H7 (cell line): ENCODE results near the gene GALNTL6. TPM values are rescaled to one million over a fixed set of nuclear protein-coding genes. Genes with fewer than 3 reads are reported as not detected.

Experiments used
- DNase-seq: peaks from one replicate; pipeline ENCODE4 v3.0.0; 2012
- H3K27me3 ChIP-seq: 2 replicates; pipeline ENCODE4 v1.6.0; 2011; ENCODE audit warnings: mild to moderate bottlenecking, low read length; ENCODE audit not compliant: control insufficient read depth, insufficient read depth
- H3K36me3 ChIP-seq: replicated peaks from 2 replicates; pipeline ENCODE4 v1.5.1; 2011; ENCODE audit warnings: low read length; ENCODE audit not compliant: control insufficient read depth, insufficient read depth
- H3K4me3 ChIP-seq: 2 replicates; pipeline ENCODE4 v1.5.1; 2011; ENCODE audit warnings: low read depth, mild to moderate bottlenecking, control low read depth, low read length, moderate library complexity; ENCODE audit not compliant: insufficient read depth
- total RNA-seq: library from RNA; depleted of rRNA; stranded (reverse); fragments of >200 nt; shearing (Covaris generic); gene quantifications from 2 replicates; pipeline ENCODE4 v1.2.3, GENCODE V29; 2014; rRNA removed

The GALNTL6 gene
- 0.22 and 0.24 TPM in 2 replicates for total RNA-seq

DNA sequence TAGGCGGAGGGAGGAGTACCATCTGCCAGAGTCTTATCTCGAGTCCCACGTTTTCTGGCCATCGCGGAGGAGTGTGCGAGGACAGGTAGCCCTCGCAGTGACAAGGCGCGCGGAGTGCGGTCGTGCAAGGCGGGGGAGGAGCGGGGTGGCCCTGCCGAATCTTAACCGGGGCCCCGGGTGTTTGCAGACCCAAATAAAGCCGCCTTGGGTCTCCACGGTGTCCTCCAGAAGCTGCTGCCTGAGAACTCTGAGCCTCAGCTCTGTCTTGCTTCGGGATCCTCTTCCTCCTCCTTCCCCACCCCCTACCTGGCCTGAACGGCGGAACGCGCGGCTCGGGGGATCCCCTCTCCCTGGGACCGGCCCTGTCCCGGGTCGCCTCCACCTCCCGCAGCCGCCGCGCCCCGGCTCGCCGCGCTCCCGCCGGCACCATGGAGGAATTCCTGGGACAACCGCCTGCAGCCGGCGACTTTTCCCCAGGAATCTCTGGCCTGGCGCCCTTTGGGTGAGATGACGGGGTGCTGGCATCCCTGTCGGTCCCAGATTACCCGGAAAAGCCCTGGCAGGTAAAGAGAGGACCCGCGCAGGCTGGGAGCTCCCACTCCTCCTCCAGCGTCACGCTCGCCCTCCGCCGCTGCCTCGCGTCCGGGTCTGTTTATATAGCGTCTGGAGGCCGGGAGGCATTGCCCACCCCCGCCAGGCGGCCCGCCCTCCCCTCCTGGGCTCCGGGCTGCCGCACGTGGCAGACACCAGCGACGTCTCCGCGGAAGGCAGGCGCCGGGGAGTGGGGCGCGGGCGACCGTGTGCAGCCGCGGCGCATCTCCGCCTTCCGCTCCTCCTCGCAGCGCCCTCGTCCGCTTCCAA lies at the start of gene GALNTL6:
TSS of gene GALNTL6 (plus strand) at position 740 of the 861 bp plus-strand sequence.
- Histone ChIP-seq H3K36me3 (no peaks in the 10 kb centered on the region), H3K4me3 (peak within 1 kb of the TSS; percentile 60), H3K27me3 (peaks cover 40% of the 10 kb centered on the region)
- peak; percentile 60 for DNase-seq

DNA sequence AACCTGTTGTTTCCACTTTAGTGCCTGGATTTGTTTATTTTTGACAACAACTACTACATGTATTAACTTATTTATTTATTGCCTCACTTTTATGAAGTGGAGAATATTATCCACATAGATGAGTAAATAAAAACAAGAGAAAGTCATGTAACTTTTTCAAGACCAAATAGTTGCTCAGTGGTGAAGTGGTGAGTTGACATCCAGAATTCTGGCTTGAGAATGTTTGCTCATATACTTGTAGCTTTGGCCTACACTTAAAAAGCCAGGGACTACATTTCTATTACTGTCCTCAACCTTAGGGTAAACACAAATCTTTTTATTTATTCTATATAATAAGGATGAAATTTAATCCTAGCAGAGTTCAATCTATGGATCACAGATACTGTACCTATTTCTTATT lies 47.7 kb upstream of the GALNTL6 start:
- DNase-seq, result no peak
- Histone ChIP-seq H3K36me3 (no peaks in the 10 kb centered on the region), H3K27me3 (no peaks in the 10 kb centered on the region), H3K4me3 (no peak overlapping the region)

DNA sequence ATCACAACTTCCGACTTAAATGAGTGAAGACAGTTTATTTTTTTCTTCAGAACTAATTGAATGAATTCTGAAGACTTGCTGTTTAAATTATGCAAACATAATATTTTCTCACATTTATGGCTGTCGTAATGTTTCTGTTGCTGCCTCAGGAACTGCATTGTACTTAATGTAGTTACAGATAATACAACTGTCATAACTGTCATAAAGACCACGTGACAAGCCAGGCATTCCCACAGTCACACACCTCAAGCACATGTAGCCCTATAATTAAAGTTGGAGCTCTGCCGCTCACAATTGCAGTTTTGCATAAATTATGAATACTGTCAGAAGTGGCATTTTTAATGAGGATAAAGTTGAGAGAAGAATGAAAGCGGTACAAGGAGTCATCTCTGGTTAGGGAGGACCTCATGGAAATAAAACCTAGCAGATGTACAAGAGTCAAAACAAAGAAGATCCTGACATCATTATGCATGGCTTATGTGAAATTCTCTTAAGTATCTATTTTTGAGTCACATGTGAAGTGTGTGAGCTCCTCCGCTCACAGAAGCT lies 38.5 kb upstream of the GALNTL6 start:
- DNase-seq, result no peak
- no peaks in the 10 kb centered on the region for H3K27me3 ChIP-seq
- H3K4me3 ChIP-seq, result no peak overlapping the region
- H3K36me3 ChIP-seq, result no peaks in the 10 kb centered on the region

DNA sequence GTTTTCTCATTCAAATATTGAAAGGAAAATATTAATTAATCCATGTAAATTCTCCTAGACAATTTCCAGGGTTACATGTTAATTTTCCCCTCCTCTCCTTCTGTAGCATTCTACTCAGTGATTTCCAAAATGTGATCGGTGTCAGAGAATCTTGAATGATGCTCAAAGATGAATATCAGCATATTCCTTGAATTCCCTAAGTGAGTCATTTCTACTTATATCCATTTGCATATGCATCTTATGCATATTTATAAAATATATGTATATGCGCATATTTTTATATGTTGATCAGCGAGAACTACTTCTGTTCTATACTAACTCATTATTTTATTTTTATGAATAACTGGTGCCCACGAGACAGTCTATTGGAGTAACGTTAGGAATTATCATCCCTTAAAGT lies 33.9 kb upstream of the GALNTL6 start:
- Histone ChIP-seq H3K4me3 (no peak overlapping the region), H3K27me3 (no peaks in the 10 kb centered on the region), H3K36me3 (no peaks in the 10 kb centered on the region)
- no peak for DNase-seq

DNA sequence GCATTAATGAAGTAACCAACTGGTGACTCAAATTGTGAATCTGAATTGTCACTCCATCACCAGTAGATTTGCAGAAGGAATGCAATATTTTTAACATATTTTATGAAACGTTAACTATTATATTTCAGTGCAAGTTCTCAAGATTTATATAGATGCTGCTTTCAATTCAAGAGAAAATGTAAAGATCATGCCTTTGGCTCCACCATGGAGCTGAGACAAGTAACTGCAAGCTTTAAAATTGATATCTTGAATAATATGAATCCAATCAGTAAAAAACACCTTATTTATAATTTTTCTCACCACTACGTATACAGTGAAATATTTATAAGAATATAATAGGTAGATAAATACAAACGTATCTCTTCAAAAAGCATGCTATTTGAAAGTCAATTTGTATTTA lies 27.8 kb upstream of the GALNTL6 start:
- no peak for DNase-seq
- Histone ChIP-seq H3K36me3 (no peaks in the 10 kb centered on the region), H3K27me3 (no peaks in the 10 kb centered on the region), H3K4me3 (no peak overlapping the region)

DNA sequence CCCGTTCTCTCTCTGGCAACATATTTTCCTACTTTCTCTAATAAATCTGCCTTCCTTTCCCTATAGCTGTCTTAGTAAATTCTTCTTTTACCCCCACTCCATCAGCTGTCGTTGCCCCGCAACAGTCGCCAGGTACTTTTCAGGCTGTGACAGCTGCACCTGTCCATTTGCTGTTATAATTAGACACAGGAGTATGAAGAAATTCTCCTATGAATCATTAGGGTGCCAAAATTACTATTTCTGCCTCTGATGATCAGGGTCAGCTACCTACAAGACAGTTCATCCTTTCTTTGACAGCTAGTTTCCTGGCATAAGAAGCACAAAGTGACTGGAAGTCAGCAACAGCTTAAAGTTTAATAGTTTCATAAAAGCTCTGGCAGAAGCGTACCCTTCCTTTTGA lies 19.5 kb upstream of the GALNTL6 start:
- no peak for DNase-seq
- H3K4me3 ChIP-seq, result no peak overlapping the region
- no peaks in the 10 kb centered on the region for H3K27me3 ChIP-seq
- no peaks in the 10 kb centered on the region for H3K36me3 ChIP-seq

DNA sequence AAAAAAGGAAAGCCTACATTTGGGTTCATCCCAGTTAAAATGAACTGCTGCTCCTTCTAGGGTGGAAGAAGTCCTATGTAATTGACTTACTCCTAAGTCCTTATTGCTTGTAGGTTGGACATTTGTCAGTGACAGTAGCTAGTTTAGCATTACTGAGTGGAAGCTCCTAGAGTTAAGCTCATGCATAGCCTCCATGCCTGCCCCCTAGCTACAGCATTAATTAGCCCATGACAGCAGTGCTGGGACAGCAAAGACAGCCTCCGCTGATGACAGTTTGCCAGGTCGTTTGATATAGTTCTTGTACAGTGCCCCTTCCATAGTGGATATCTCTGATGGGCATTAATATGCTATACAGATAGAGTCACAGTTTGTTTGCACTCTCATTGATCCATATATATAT lies 18.7 kb upstream of the GALNTL6 start:
- Histone ChIP-seq H3K36me3 (no peaks in the 10 kb centered on the region), H3K4me3 (no peak overlapping the region), H3K27me3 (no peaks in the 10 kb centered on the region)
- DNase-seq, result no peak

DNA sequence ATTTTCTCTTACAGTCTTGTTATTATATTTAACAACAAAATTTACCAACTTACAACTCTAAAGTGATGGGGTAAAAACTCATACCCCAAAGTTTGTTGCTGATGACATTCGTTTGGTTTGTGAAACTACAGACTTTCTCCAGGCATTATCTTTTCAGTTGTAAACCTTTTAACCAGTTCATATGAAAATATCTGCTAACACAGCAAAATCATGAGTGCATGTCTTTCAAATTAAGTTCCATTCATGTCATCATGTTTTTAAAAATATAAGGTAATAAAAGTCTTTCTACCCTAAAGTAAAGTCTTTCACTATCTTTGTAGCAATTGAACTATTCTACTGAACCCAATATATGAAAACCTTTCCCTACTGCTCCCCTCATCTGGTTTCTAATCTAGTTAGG lies 3.4 kb upstream of the GALNTL6 start:
- H3K27me3 ChIP-seq, result peaks cover 35% of the 10 kb centered on the region
- DNase-seq, result no peak
- H3K4me3 ChIP-seq, result no peak overlapping the region
- H3K36me3 ChIP-seq, result no peaks in the 10 kb centered on the region

DNA sequence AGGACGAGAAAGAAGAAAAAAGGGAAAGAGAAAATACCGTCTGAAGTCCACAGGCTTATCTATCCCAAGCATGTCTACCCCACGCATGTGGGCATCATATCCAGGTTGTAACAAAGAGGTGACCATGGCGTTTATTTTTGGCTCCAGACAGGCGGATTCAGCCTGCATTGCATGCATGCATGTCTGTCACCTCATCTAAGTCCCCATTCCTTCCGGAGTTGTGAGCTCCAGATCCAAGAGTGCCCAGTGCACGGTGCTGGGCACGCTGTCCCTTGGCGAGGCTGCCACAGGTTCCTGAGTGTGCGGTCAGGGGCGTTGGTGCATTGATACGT lies 905 bp upstream of the GALNTL6 start:
- no peaks in the 10 kb centered on the region for H3K36me3 ChIP-seq
- H3K27me3 ChIP-seq, result peaks cover 40% of the 10 kb centered on the region
- peak overlapping the region; percentile 60 for H3K4me3 ChIP-seq
- DNase-seq, result no peak

DNA sequence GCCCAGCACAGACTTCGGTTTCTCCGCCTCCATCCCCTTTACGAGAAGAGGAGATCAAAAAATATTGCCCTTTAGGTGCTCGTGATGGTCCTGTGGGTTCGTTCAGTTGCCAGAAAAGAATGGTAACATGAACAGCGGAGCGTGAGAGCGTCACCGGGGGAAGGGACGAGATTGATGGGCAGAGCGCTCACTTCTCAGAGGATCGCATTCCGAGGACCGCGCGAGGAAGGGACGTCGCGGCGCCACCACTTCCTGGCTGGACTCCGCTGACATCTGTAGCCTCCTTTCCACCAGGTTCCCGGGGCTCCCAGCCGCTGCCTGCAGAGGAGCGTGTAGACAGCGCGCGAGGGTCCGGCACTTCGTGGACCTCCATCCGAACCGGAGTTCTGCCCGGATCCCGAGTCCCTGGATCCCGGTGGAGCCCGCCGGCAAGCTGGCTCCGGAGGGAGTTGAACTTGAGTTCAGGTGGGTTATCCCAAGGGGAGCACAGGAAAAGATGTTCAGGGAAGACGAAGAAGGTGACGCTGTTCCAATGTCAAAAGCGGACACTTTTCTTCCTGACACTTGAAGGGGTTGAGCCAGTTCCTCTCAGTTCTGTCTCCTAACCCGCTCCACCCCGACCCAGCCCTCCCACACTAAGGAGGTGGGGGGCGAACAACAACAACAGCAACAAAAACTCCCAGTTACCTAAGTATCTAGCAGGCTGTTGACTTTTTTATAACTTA lies 484 bp downstream of the GALNTL6 start:
- peaks cover 40% of the 10 kb centered on the region for H3K27me3 ChIP-seq
- H3K36me3 ChIP-seq, result no peaks in the 10 kb centered on the region
- H3K4me3 ChIP-seq, result peak overlapping the region; percentile 60
- DNase-seq, result peak; percentile 19

DNA sequence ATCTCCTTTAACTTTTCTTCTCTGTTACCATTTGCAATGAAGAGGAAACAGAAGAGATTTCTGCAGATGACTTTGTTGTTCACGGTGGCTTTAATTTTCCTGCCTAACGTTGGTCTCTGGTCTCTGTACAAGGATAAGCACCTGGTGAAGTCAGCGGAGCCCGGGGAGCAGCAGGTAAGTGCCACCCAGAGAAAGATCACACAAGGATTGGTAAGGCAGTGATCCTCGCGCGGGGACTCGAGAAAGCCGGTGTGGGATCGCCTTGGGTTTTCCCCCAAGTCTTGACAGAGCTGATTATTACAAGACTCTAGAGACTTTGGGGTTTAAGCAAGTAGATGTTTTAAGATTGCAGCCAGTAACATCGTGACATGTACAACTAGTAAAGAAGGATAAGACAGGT lies 1.3 kb downstream of the GALNTL6 start:
- DNase-seq, result no peak
- H3K27me3 ChIP-seq, result peaks cover 40% of the 10 kb centered on the region
- no peak overlapping the region for H3K4me3 ChIP-seq

DNA sequence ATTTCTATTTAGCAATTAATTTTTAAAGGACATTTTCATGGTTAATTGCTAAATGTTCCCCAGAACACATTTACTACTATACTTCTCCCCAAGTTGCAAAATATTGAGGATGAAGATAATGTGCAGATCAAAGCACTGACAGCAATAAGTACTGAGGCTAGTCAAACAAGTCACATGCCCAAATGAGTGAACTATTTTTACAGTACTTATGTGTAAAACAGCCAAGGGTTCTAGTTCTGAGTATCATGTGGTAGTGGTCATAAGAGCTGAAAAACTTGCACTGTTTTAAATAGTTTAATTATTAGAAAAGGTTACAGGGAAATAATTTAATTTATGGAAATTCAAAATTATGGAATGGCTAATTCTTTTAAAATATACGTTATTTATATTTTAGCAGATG lies 3.8 kb downstream of the GALNTL6 start:
- H3K27me3 ChIP-seq, result peaks cover 33% of the 10 kb centered on the region
- no peak overlapping the region for H3K4me3 ChIP-seq
- no peaks in the 10 kb centered on the region for H3K36me3 ChIP-seq
- DNase-seq, result no peak

More for the DNA sequence above, 1.3 kb downstream of the GALNTL6 start:
- H3K36me3 ChIP-seq, result no peaks in the 10 kb centered on the region

DNA sequence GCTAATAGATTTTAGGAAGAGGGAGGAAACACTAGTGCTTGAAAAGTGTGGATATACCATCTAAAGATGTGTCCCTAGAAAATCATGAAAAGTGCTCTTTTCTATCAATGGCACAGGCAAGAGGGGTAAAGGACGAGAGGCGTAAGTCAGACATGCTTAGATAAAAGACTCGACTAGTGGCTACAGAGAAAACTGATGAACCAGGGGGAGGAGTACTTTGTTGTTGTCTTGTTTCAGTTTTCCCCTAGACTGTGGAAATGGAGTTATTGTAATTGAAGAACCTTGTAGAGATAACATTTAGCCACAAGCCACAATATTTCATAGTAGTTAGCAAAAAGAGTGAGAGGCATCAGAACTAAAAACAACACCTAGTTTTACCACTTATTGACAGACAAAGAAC lies 21.4 kb downstream of the GALNTL6 start:
- H3K27me3 ChIP-seq, result no peaks in the 10 kb centered on the region
- H3K36me3 ChIP-seq, result no peaks in the 10 kb centered on the region
- no peak overlapping the region for H3K4me3 ChIP-seq
- DNase-seq, result no peak

DNA sequence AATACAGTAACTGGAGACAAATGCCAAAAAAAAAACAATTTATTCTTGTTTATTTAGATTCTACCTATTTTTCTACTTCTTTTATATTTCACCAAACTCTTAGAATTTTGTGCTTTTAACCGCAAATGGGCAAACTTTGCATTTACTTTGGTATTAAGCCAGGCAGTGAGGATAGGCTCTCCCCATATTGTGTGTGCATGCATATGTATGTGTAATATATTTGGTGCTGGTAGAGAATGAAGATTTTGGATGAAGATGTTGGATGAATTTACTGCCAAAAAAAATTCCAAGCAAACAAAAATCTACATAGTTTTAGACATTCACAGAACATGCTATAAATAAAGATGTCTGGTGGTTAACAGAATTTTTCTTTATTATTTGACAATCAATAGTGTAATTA lies 30.3 kb downstream of the GALNTL6 start:
- H3K4me3 ChIP-seq, result no peak overlapping the region
- H3K36me3 ChIP-seq, result no peaks in the 10 kb centered on the region
- H3K27me3 ChIP-seq, result no peaks in the 10 kb centered on the region
- no peak for DNase-seq

DNA sequence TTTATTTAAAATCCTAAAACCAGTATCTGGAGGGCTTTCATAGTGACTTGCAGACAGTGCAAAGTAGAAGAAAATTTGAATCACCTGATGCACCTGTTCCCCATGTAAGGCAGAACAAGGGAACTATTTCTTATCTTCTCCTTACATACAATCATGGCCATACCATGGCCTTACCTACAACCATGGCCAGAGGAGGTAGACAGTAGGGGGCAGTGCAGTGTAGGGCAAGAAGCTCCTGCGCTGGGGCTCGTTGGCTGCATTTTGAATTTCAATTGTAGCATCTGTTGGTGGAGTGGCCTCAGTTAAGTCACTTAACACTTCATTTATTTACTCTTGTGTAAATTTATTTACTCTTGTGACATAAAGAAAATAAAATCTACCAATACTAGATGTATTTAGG lies 33.0 kb downstream of the GALNTL6 start:
- no peaks in the 10 kb centered on the region for H3K27me3 ChIP-seq
- no peak overlapping the region for H3K4me3 ChIP-seq
- no peaks in the 10 kb centered on the region for H3K36me3 ChIP-seq
- peak; percentile 22 for DNase-seq
